A549 (cell line): ENCODE data around the gene PROCA1. TPM values are rescaled to one million over a fixed set of nuclear protein-coding genes. Genes with fewer than 3 reads are reported as not detected.

Experiments
- ATAC-seq, 2 experiments: fragments of 200-7000 bp in 1 of 2; fragments of >200 bp in 1 of 2; cut with Nextera tagmentation in 1 of 2; cut with Tn5 transposase in 1 of 2; 3 replicates each; pipeline versions ENCODE4 v1.8.0 to v1.9.1; 2018 to 2020; ENCODE audit warnings: mild to moderate bottlenecking in 1 of 2, moderate library complexity in 1 of 2
- CTCF ChIA-PET: fragments of 300-600 bp; sonication (Branson Sonifier 250); formaldehyde crosslinking; extraction: SDS; loops from one replicate; lab custom pipeline; 2021; ENCODE audit warnings: antibody characterized with exemption, inconsistent platforms; lab: Yijun Ruan, JAX
- POLR2A ChIA-PET: fragments of 350-600 bp; formaldehyde crosslinking; extraction: SDS; loops from one replicate; lab custom pipeline; 2021; ENCODE audit warnings: antibody characterized with exemption, inconsistent platforms; lab: Yijun Ruan, JAX
- DNase-seq, 2 experiments: peaks; one replicate each; pipeline versions ENCODE4 v3.0.0 to v3.0.0-alpha.2; 2011 to 2016; ENCODE audit warnings: low read depth in 1 of 2, low spot score in 1 of 2
- FAIRE-seq: peaks from 2 replicates; lab custom pipeline; 2011; peaks lifted over from hg19 to GRCh38; lab: Jason Lieb, UNC
- H3K27ac ChIP-seq, 2 experiments: fragments of >200 bp; sonication (Bioruptor Twin); formaldehyde crosslinking; 3 replicates each; pipeline ENCODE4 v1.5.1; 2016 to 2017
- H3K4me1 ChIP-seq: fragments of >200 bp; sonication (Bioruptor Twin); formaldehyde crosslinking; 3 replicates; pipeline ENCODE4 v1.6.1; 2016
- H3K4me2 ChIP-seq: fragments of >200 bp; sonication (Bioruptor Twin); formaldehyde crosslinking; 3 replicates; pipeline ENCODE4 v1.6.1; 2016
- H3K4me3 ChIP-seq: fragments of >200 bp; sonication (Bioruptor Twin); formaldehyde crosslinking; 3 replicates; pipeline ENCODE4 v1.5.1; 2016
- H3K9me3 ChIP-seq: fragments of >200 bp; sonication (Bioruptor Twin); formaldehyde crosslinking; 3 replicates; pipeline ENCODE4 v1.6.1; 2016
- ATOH8 ChIP-seq: fragments of 250-450 bp; sonication (Bioruptor Pico); IDR thresholded peaks from 2 replicates; pipeline ENCODE4 v1.5.0; 2020; ENCODE audit warnings: low read depth, mild to moderate bottlenecking, moderate library complexity
- BCL3 ChIP-seq: fragments of >200 bp; sonication (Bioruptor Twin); formaldehyde crosslinking; IDR thresholded peaks from 3 replicates; pipeline ENCODE4 v1.6.1; 2016
- CBX2 ChIP-seq: fragments of 200-600 bp; sonication (generic); IDR thresholded peaks from 2 replicates; pipeline ENCODE4 v1.6.1; 2016; ENCODE audit warnings: low read depth, mild to moderate bottlenecking, borderline replicate concordance
- E2F6 ChIP-seq: IDR thresholded peaks from 2 replicates; pipeline ENCODE4 v1.6.1; 2012; ENCODE audit warnings: low read depth, borderline replicate concordance
- EP300 ChIP-seq, 2 experiments: fragments of >200 bp; sonication (Bioruptor Twin); formaldehyde crosslinking; IDR thresholded peaks; 2 replicates in 1 of 2; 3 replicates in 1 of 2; pipeline ENCODE4 v1.6.1; 2016 to 2017
- FOSB ChIP-seq: fragments of 250-450 bp; sonication (Bioruptor Pico); IDR thresholded peaks from 2 replicates; pipeline ENCODE4 v1.5.0; 2020; ENCODE audit warnings: mild to moderate bottlenecking, moderate library complexity
- HOXB5 ChIP-seq: fragments of 250-450 bp; sonication (Bioruptor Pico); IDR thresholded peaks from 2 replicates; pipeline ENCODE4 v1.5.0; 2020; ENCODE audit warnings: mild to moderate bottlenecking, moderate library complexity
- JUN ChIP-seq, 2 experiments: fragments of >200 bp; sonication (Bioruptor Twin); formaldehyde crosslinking; IDR thresholded peaks; 2 replicates in 1 of 2; 3 replicates in 1 of 2; pipeline ENCODE4 v1.6.1; 2016 to 2017
- JUNB ChIP-seq: fragments of >200 bp; sonication (Bioruptor Twin); formaldehyde crosslinking; IDR thresholded peaks from 2 replicates; pipeline ENCODE4 v1.6.1; 2016
- KDM1A ChIP-seq: fragments of 200-600 bp; sonication (generic); IDR thresholded peaks from 2 replicates; pipeline ENCODE4 v1.6.1; 2016; ENCODE audit warnings: low read depth, mild to moderate bottlenecking
- MAFK ChIP-seq: fragments of 450-650 bp; IDR thresholded peaks from 2 replicates; pipeline ENCODE4 v1.6.1; 2014; ENCODE audit not compliant: partially characterized antibody
- NFE2L2 ChIP-seq: fragments of 150-350 bp; conservative IDR thresholded peaks from 2 replicates; pipeline ENCODE4 v1.6.1; 2014; ENCODE audit warnings: low read length
- NPAS2 ChIP-seq: fragments of 250-450 bp; sonication (Bioruptor Pico); IDR thresholded peaks from 2 replicates; pipeline ENCODE4 v1.8.0; 2022; ENCODE audit warnings: mild to moderate bottlenecking, moderate library complexity, borderline replicate concordance
- NR3C1 ChIP-seq: fragments of >200 bp; sonication (Bioruptor Twin); formaldehyde crosslinking; IDR thresholded peaks from 3 replicates; pipeline ENCODE4 v1.6.1; 2017
- PBX3 ChIP-seq: IDR thresholded peaks from 2 replicates; pipeline ENCODE4 v1.6.1; 2012
- PHF8 ChIP-seq: fragments of 200-600 bp; sonication (generic); IDR thresholded peaks from 2 replicates; pipeline ENCODE4 v1.6.1; 2016; ENCODE audit warnings: low read depth, mild to moderate bottlenecking, antibody characterized with exemption, moderate library complexity, borderline replicate concordance
- POLR2A ChIP-seq: IDR thresholded peaks from 2 replicates; pipeline ENCODE4 v1.6.1; 2012; ENCODE audit warnings: mild to moderate bottlenecking, low read length
- POLR2AphosphoS2 ChIP-seq: conservative IDR thresholded peaks from 2 replicates; pipeline ENCODE4 v1.6.1; 2012; ENCODE audit warnings: low read length, improper control_type of control experiment, inconsistent platforms
- RAD21 ChIP-seq, 2 experiments: fragments of >200 bp in 1 of 2; sonication (Bioruptor Twin) in 1 of 2; formaldehyde crosslinking in 1 of 2; IDR thresholded peaks in 1 of 2; conservative IDR thresholded peaks in 1 of 2; 2 replicates in 1 of 2; 3 replicates in 1 of 2; pipeline ENCODE4 v1.6.1; 2012 to 2018; ENCODE audit warnings: inconsistent platforms in 1 of 2
- RARB ChIP-seq: fragments of 250-450 bp; sonication (Bioruptor Pico); IDR thresholded peaks from 2 replicates; pipeline ENCODE4 v1.8.0; 2021; ENCODE audit warnings: mild to moderate bottlenecking, moderate library complexity
- REST ChIP-seq: fragments of 200-600 bp; sonication (generic); IDR thresholded peaks from 2 replicates; pipeline ENCODE4 v1.6.1; 2016; ENCODE audit warnings: antibody characterized with exemption, mild to moderate bottlenecking, moderate library complexity
- RNF2 ChIP-seq: fragments of 200-600 bp; sonication (generic); IDR thresholded peaks from 2 replicates; pipeline ENCODE4 v1.6.1; 2016; ENCODE audit warnings: low read depth, mild to moderate bottlenecking, antibody characterized with exemption, moderate library complexity, borderline replicate concordance
- TFCP2L1 ChIP-seq: fragments of 250-450 bp; sonication (Bioruptor Pico); IDR thresholded peaks from 2 replicates; pipeline ENCODE4 v1.5.0; 2021; ENCODE audit warnings: mild to moderate bottlenecking
- WGBS: methylation state at CpG from one replicate; pipeline ENCODE4 v1.1.6; 2017; ENCODE audit errors: missing lambda C conversion rate; 5-methylcytosine and 5-hydroxymethylcytosine counted together
- polyA plus RNA-seq, 4 experiments: library from polyadenylated mRNA; depleted of rRNA in 3 of 4; stranded (reverse); fragments of >200 nt; fragmentation: RNase III in 1 of 4; extraction: RNeasy Plus Mini Kit Qiagen cat#74134 plus additional on column Dnase treatment in 1 of 4; gene quantifications; 2 replicates in 3 of 4; 3 replicates in 1 of 4; pipeline ENCODE4 v1.2.3, GENCODE V29; 2011 to 2017

PROCA1 gene
- polyA plus RNA-seq, 2 of the 4 experiments (the other 2 are of a cell fraction) = 4.0 to 4.9 TPM

- FAIRE-seq = no peak
- no peak for DNase-seq
- WGBS = 28% methylated on average over 18 of the region's 18 CpGs
- no peaks in the 10 kb centered on the region for H3K9me3 ChIP-seq
- peak in 1 of 2 experiments; percentile 1; a peak in 2 of 6 replicates for ATAC-seq
- CTCF ChIA-PET = interaction anchor here (1.1 to 17.5 kb wide), 6 partner anchors 8 to 73 kb away, joined by 3 to 977 read pairs (median 6); partner anchors contain the start of genes BLTP2, SDF2, SUPT6H and TRAF4
- H3K4me1 ChIP-seq = peaks cover 44% of the 10 kb centered on the region
- peak overlapping the region; percentile 77 for H3K4me3 ChIP-seq
- TF ChIP-seq BCL3 (0 out of 3 replicates have a peak, but pooled peaks have one; percentile 9), JUNB (0 out of 2 replicates have a peak, but pooled peaks have one; percentile 9), POLR2AphosphoS2 (no peak)
- TF ChIP-seq, all 56 proteins: peak for 2
- POLR2A ChIA-PET = interaction anchor here (1.6 to 2.3 kb wide), 4 partner anchors 9 to 233 kb away, joined by 12 to 54 read pairs (median 21); partner anchors contain the start of genes PHF12, PROCA1 and TRAF4
- Histone ChIP-seq H3K4me2 (peak overlapping the region; percentile 90), H3K27ac (peak overlapping the region; percentile 96)
Measured at GRCh38 chr17:28718333-28719020, 6.8 kb upstream of the PROCA1 start.

- peak within 1 kb of the TSS; percentile 77 for H3K4me3 ChIP-seq
- peak; percentile 73 to 90 for DNase-seq
- WGBS = under 1% methylated on average over 25 of the region's 60 CpGs
- ChIA-PET CTCF (interaction anchor here (0.5 to 17.6 kb wide), 4 partner anchors 25 to 73 kb away, joined by 3 to 335 read pairs (median 44); partner anchors contain the start of gene BLTP2), POLR2A (interaction anchor here (0.6 to 1.1 kb wide), 2 partner anchors 55 to 71 kb away, joined by 3 read pairs; no protein-coding TSS in a partner anchor)
- peaks cover 37% of the 10 kb centered on the region for H3K4me1 ChIP-seq
- no peak for FAIRE-seq
- H3K27ac ChIP-seq = peak within 1 kb of the TSS; percentile 96
- H3K4me2 ChIP-seq = peak within 1 kb of the TSS; percentile 90
- H3K9me3 ChIP-seq = no peaks in the 10 kb centered on the region
- ATAC-seq = peak; percentile 67 to 69
- TF ChIP-seq NR3C1 (no peak), PHF8 (peak; percentile 50; the same call in 1 of the 2 replicates), JUN (IDR thresholded peaks at IDR 0.05) (peak; percentile 76 to 84; a peak in 3 of 5 replicates), KDM1A (no peak), PBX3 (peak; percentile 25; the same call in 1 of the 2 replicates), E2F6 (peak; percentile 78), RNF2 (no peak), RAD21 (conservative IDR thresholded peaks at IDR 0.05 in 1 of 2, IDR thresholded peaks at IDR 0.05 in 1 of 2) (no peak), FOSB (CRISPR knock-in tag) (no peak), HOXB5 (CRISPR knock-in tag) (no peak), NPAS2 (no peak), ATOH8 (CRISPR knock-in tag) (no peak), POLR2AphosphoS2 (no peak), MAFK (no peak), TFCP2L1 (CRISPR knock-in tag) (peak; percentile 33; the same call in 1 of the 2 replicates), BCL3 (peak; percentile 65; the same call in 1 of the 3 replicates), RARB (CRISPR knock-in tag) (no peak), JUNB (0 out of 2 replicates have a peak, but pooled peaks have one; percentile 26), POLR2A (peak; percentile 48), REST (no peak), EP300 (IDR thresholded peaks at IDR 0.05) (no peak), CBX2 (no peak), NFE2L2 (no peak)
Measured at GRCh38 chr17:28717578-28718332, 6.1 kb upstream of the PROCA1 start, which contains the start of gene RAB34. TSS of gene RAB34 (minus strand) at chr17:28717868. CDS start at chr17:28717266, 602 bp downstream.
